Activated CD8-positive, alpha-beta memory T cell treated with anti-CD3 and anti-CD28 coated beads, Interleukin-2, amount 50 U/mL, for 24 hours (primary cell): ENCODE measurements around the gene LEF1.

Source experiments
- DNase-seq: peaks from one replicate; pipeline ENCODE4 v3.0.0-alpha.2; 2020; ENCODE audit errors: extremely low read depth

Gene LEF1

DNA sequence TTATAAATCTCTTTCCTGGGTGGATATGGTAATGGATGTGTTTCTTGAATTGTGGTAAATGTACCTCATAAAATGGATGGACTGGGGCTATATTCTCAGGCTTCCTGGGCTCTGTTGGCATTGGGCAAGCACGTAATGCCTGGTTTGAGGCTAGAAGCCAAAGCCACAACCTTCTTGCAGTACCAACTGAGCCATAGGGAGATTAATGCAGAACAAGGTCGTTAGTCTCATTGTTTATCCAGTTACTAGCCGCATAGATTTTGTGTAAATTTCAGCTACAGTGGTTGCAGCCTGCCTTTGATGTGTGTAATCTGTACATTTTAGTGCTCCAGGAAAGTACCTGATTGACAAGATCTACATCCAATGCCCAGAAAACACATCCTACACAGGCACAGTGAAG lies 7.2 kb upstream of the LEF1 start:
- no peak for DNase-seq

DNA sequence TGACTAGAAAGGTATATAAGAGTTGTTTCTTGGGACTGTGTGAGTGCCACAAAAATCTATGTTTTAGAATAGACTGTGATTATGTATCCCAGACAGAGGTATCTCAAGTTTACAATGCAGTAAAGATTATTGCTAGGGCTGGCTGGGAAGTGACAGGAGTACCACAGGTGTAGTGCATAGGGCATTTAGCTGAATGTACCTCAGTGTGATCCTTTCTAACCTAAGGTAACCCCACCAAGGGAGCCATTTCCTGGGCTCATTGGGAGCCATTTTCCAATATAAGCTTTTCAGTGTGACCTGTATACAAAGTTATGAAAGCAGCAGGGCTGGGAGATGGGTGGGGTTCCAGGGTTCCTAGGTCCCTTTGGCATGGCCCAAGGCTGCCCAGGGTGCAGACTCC lies 6.1 kb upstream of the LEF1 start:
- no peak for DNase-seq

DNA sequence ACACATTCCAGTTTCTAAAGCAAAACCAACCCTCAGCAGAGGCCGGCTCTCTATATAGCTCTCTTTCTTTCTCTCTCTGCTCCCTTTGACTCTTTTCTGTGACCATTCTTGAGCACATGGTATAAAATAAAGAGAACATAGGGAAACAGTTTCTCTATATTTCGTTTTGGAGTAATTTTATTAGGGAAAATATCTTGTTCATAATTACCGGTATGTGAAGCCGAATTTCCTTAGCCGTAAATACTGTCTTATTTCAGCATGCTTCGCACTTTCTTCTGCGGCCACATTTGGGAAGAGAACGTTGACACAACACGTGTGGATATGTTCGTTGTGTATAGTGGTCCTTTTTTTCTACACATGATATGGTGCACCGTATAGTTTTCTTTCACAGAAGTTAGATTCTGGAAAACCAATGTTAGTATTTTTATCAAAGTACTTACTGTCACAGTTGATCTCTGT lies 4.9 kb upstream of the LEF1 start:
- no peak for DNase-seq

DNA sequence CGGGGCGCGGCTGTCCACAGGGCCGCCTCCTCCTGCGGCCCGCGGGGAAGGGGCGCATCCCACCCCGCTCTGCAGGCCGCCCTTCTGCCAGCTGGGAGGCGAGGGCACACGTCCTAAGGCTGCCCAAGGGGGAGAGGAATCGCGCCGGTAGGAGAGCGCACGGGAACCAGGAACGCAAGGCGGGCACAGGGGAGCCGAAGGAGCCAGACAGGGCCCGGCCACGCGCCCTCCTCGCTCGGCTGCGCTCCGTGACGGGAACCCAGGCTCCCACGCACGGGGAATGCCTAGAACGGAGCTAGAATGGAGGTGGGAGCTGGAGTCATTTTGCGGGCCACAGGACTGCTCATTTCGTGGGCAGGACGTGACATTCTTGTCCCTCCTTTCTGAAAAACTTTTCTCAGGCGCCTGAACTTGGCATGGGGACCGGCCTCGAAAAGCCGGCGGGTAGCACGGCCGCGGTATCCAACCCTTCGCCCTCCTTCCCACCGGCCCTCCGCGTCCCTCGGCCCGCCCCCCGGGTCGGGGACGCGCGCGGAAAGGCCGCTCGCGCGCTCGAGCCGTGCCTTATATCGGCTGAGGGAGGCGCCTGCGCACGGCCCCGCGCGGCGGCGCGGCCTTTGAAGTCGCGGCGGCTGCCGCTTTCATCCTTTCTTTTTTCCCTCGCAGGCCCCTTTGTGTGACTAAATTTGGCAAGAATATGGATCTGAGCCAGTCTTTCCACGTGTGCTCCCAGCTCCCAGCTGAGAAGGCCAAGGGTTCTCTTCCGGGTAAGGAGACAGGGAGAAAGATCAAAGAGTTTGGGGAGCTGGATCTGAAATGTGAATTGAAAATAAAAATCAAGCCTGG lies 4.2 kb upstream of the LEF1 start:
- no peak for DNase-seq

DNA sequence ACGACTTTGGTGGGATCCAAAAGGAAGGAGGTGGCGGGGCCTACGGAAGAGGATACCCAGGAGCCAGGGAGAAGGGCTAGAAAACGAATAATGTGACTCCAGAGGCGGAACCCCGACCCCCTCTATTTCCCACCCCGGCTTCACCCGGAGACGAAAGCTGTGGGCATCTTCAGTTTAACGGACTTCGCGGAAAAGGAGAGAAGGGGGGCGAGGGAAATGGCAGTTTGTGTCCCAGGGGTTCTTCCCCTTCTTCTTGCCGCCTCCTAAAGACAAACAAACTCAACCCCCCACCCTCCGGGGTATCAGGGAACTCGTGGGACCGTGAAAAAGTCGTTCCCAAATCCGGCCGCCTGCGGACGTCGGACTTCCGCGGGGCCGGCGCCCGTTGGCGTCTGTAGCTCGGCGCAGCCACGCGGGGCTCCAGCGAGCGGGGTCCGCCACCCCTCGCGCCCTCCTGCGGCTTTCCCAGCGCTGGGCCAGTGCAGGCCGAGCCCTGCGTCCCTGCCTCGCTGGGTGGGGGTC lies 3.6 kb upstream of the LEF1 start:
- DNase-seq, result no peak

DNA sequence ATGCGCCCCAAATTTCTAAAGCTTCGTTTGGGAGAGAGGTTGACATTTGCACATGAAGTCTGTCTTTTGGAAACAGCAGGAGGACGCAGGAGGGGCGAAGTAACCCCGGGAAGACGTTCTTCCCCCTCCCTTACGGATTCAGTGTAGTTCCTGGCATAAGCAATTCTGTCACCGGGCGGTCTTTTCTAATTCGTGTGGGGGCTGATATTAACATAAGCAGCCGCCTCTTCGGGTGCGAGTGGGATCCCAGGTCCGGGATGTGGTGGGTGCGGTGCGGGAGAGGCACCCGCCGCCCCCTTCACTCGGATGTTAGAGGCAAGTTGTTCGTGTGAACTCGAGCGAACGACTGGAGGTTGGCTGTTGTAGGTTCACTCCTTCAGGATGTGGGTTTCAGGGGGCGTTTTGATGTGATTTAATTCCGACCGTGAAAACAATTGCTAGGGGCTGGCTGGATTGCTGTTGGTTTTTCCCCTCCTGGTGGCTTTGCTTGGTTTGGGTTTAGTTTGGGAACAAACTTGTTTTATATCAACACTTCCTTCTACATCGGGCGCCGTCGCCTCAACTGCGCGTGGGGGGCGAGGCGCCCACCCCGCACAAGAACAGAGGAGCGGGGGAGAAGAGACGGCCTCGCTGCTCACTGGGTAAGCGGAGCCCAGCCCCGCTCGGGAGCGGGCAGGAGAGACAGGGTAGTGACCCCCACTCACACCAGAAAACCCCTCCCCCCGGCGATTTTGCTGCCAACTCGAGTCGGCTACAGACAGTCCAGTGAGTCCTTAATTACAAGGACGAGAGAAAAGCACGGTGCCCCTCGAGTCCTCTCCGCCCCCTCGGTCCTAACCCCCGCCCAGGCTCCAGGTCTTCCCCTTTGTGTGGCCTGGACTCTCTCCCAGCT lies 2.9 kb upstream of the LEF1 start:
- DNase-seq, result no peak

DNA sequence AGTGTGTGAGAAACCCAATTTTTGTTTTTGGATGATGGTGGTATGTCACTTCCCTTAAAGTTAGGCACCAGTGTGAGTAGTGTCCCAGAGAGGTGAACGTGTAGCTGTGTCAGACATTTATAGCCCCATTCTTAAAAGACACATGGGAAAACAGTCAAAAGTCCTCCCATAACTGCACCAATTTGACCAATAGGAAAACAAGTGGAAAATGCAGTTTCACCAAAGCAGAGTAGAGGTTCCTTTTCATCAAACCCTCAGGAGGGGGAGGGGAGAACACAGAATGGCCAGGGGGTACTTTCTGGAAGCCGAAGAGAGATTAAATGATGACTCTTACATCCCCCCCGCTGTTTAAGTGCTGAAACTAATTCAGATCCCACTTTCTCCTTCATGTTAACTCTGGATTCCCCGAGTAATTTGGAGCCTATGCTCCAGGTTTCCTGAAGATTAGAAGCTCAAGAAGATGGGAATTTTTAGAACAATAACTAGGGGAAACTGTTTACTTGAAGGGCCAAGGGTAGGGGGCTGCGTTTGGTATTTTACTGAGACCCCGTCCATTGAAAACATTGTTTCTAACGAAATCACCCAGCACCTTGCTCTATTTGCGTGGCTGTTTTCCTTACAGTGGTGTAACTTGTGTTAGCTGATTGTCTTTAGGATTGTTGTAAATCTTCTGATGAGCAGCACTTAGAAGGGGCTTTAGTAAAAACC lies 2.1 kb upstream of the LEF1 start:
- no peak for DNase-seq

DNA sequence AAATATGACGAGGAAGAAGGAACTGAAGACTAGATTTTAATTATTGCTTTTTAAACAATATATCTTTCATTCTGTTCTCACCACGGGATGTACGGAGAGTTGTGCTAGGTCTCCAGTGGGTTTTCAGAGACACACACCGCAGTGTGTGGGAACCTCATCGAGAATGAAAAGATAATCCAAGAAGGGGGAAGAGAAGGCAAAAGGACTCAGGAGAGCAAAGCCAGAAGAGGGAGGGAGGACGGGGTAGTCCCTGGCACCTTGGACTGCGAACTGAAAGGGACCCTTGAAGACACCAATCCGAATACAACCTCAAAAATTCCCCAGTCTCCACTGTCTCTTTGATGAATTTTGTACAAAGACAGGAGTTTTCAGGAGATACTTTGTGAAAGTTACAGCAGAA lies 932 bp upstream of the LEF1 start:
- no peak for DNase-seq

DNA sequence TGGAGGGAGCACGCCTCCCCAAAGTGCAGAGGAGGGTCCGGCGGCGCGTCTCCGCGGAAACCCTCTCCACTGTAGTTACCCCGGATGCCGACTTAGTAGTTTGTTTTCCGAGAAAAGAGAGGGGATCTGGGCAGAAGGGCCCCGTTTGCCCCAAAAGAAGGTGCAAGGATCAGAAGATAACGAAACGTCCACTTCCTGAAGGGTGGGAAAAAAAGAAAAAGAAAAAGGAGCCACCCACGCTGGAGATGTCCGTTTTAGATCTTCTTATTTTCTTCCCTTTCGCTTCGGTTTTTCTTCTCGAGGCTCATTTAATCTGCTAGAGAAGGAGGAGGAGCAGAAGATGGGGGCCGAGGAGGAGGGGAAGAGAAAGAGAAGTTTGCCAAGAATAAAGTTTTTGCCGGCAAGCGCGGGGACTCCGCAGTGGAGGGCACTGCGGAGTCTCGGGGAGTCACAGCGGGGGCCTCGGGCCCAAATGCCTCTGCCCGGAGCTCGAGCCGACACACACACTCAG lies 517 bp downstream of the LEF1 start:
- DNase-seq, result no peak

DNA sequence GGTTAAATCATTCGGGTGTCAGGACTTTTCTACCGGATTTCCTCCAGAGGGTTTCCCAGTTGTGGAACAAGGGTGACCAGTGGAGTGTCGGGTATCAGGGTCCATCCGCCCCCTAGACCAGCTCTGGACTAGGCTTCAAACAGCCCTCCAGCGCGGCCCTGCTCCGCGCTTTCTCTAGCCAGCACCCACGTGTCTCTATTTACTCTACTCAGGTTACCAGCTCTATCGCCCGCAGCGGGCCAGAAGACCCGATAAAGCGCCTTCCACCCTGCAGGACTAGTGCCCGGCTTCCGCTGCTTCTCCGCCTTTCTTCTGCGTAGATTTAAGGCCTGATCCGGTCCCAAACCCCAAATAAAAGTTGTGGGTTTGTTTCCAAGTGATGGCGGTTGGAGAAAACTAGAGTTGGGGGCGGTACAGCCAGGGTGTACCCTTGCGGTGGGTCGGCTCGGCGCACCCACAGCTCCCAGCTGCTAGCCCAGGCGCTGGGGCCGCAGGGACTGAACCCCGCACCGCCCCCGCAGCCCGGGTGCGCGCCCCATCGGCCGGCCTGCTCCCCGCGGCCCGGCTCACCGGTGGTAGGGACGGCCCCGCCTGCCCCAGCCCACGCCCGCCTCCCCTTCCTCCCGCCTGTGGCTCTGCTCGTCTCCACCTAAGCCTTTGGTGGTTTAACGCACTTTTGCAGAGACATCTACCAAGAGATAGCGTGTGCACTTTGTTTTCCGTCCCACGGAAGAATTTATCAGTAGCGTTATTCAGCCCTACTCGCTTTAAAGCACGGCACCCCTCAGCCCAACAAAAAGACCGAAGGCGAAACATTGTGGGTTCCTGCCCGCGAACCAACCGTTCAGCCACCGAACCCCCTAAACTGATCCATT lies 2.1 kb downstream of the LEF1 start:
- no peak for DNase-seq

DNA sequence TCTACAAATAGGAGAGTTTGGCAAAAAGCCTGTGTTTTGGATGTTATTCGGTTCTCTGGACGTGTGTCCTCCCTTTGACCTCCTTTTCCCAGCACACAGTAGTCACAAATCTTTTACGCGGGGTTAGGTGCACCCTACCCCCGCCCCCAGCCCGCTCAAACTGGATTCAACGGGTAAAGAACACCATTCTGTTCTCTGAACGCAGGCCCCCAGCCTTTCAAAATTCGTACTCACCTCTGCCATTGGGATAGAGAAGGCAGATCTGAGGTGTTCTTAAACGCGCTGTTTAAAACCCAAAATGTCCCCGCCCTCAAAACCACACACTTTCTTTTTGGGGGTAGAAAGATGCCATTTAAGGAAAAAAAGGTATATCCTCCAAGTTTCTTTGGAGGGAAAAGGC lies 2.7 kb downstream of the LEF1 start:
- DNase-seq, result no peak

DNA sequence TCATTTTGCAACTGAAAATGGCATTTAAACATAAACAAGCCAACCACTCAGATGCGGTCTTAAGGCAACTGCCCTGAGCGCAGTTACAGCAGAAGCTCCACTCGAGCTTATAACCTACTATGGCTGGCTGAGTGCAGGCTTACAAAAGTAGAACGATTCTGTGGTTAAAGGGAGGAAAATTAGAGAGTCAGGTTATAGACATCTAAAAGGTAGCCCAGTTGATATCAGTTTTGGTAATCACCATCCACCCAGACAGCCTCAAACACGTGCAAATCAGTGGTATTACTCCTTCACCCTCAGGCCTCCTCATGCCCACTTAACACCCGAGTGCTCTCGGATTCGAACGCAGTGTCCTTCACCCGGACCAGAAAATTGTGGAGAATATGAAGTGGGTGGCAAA lies 3.1 kb downstream of the LEF1 start:
- no peak for DNase-seq

DNA sequence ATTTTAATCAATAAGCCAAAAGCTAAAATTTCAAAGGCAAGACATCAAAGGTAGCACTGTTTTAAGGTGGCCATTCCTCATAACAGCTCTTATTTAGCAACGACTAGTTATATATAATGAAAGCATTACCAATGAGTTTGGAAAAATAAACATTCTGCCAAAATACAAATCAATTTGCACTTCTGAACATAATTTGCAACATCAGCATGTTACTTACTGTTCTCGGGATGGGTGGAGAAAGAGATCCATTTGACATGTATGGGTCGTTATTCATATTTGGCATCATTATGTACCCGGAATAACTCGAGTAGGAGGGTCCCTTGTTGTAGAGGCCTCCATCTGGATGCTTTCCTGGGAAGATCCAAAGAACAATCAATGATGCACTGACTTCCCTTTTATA lies 5.4 kb downstream of the LEF1 start:
- DNase-seq, result no peak

DNA sequence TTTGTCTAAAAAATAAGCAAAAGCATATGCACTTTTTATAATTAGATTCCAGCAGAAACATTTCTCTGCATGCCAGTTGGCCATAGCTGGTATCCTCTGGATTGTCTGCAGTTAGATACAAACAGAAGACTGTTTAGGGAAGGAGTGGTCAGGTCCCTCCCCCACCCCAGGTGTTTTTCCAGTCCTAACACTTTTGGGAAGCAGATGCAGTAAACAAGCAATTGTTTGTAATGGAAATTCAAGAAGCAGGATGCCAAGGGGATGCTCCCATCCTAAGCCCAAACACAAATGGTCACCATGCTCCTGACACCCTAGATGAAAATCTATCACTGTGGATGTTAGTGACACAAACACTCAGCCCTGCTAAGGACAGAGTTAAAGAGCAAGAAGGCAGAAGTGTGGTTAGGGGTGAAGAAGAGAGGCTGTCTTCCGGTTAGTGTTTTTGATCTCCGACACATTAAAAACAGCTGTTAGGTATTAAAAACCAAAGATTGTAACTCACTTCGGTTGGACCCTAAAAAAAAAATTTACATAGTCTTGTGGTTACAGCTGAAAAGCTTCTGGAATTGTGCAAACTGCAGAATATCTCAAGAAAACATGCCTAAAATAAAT lies 7.9 kb downstream of the LEF1 start:
- no peak for DNase-seq

DNA sequence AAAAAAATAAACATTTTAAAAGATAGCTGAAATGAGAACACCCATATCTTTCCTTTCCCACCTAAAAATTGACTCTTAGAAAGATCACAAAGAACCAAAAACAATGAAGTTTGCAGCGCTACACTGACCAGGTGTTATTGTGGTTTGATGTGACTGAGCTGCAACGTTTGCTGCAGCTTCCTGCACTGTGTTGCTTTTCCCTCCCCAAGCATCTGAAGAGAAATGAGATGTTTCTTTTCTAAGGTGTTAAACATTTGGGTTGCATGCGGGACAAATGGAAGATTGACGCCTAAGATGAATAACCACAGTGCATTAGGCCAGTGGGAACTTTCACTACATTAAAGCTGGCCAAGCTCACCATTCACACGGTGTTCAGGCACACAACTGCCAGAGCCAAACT lies 8.9 kb downstream of the LEF1 start:
- DNase-seq, result no peak

DNA sequence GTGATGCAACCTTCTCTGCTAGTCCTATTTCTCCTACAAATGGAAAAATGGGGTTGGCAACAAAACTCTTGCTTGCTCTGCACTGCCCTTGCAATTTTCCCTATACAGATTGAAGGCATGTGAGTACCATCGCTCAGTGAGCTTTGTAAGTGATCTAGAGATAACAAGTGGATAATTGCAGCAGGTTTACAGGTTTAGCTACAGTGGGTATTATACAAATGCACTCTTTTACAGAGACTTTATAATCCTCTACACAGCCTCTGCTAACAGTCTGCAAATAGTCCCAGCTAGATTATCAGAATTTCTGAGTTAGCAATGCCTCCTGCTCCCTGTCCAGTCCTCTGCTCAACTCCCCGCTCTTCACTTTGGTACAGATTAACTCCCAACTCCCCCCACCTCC lies 11.1 kb downstream of the LEF1 start:
- DNase-seq, result no peak

DNA sequence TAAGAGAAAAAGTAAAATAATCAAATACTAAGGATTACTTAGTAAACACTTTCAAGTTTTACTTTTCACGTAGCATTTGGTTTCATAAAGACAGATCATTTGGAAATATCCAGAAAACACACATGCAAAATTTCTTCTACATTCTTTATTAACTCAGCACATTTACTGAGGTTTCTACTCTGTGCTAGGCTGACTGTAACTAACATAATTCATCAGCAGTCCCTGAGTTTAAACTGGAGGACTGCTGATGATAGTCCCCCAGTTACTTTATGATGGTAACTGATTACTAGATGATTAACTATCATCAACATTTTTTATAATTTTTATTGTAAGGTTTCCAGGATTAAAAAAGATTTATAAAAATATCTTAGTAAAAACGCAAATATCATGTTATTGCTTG lies 12.3 kb downstream of the LEF1 start:
- no peak for DNase-seq

DNA sequence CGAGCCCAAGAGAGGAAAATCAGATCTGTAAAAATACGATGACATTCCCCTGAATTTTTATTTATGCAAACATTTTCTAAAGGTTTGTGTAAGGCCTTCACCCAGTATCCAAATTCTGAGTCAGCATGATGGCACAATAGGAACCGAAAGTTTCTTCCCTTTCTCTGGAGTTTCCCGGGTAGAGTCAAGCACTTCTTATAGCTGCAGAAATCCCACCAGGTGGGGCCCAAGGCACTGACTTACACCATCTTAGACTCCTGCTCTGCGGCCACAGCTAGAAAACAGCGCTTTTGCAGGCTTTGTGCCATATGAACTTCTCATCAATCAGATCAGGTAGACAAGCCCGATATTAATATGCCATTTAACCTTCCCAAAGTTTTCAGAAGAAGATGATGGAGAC lies 13.4 kb downstream of the LEF1 start:
- DNase-seq, result no peak

DNA sequence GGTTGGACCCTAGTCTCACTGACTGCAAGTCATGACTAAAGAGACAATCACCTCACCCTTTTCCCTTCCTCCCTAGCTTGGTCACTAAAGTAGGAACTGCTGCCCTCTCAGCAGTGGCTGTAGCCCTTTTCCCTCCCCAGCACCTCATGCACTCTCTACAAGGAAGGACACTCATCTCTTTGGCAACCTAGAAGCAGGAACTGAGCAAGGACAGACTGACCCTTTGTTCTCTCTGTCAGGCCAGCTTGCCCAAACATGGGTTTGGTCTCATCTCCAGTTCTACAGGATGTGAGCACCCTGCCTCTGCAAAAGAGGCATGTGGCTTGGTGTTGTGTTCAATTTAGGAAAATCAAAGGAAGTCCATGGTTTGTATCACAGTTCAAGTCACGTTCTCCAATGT lies 15.8 kb downstream of the LEF1 start:
- DNase-seq, result no peak

DNA sequence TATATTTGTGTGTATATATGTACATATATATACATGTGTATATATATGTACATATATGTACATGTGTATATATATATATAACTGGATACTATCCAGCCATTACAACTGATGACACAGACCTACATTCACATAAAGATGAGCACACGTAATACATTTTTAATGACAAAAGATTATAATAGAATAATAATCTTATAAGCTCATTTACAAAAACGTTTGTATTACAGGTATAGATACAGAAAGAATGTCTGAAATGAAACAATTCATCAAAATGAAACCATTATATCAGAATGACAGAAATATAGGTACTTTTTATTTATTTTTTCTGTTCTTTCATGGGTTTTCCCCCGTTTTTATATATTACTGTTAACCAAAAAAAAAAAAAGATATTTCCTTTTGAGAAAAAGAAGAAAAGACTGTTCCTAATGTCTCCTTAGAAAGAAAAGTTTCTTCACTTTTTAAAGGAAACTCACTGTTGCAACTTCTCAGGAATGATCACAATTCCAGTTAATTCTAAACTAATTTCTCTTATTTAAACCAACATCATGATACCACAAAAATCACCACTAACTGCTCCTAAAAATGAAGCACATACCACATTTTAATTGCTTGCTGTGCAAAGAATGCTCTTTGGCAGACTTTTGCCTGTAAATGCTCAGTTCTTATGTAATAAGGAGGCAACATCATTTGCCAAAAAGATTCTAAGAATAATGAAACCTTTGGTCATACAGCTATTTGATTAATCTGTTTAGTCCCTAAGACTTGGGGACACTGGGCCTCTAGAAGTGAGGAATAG lies 18.9 kb downstream of the LEF1 start:
- DNase-seq, result no peak
